ENCODE data around the gene OR9K2.

The OR9K2 gene

GRCh38 chr12:55173456-55173855 lies 47.2 kb downstream of the OR9K2 start:
- no peaks in the 10 kb centered on the region; the same call in 1 of the 2 replicates for H3K9me3 ChIP-seq (ENCODE audit: control insufficient read depth, insufficient read depth, low read depth, low read length)
- no peak overlapping the region for H3K27ac ChIP-seq (ENCODE audit: low read depth, low read length)
- no peaks in the 10 kb centered on the region for H3K36me3 ChIP-seq (ENCODE audit: control insufficient read depth, insufficient read depth, low read length)
- 0 out of 2 replicates have a peak, but pooled peaks cover 6% of the 10 kb centered on the region for H3K4me1 ChIP-seq (ENCODE audit: control insufficient read depth, insufficient read depth, low read length)
- H3K9ac ChIP-seq (ENCODE audit: low read length): no peak overlapping the region
- H3K27me3 ChIP-seq (ENCODE audit: control insufficient read depth, insufficient read depth, low read length): no peaks in the 10 kb centered on the region
- no peak overlapping the region for H3K4me3 ChIP-seq (ENCODE audit: low read depth, low read length)

All from HUES6 (cell line).